Activated effector memory CD4-positive, alpha-beta T cell treated with anti-CD3 and anti-CD28 coated beads, Interleukin-2, amount 50 U/mL, for 16 hours (primary cell): Measurements from ENCODE around the gene HIRA.
"Not testable (repeated sequence)": the region's sequence is repeated elsewhere in the genome, so short reads cannot be mapped to it uniquely, and the experiment has no call there.

ENCODE experiments used
- DNase-seq: peaks from one replicate; pipeline ENCODE4 v3.0.0-alpha.2; 2020

HIRA gene

DNA sequence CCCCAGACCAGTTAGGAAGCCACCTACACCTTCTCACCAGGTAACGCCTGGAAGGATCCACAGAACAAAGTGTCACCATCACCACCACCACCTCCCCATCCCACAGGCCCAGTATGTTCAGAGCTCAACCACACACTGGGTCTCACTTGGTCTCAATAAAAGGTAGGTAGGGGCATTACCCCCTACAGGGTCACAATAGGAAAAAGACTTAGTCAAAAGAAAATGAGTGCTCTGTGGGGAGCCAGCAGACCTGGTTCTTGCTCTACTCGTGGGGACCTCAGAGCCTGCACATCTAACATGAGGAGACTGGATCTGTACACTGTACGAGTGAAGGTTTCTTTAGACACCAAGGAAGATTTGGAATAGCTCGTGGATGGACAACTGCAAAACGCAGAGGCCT, 49.3 kb downstream of the HIRA start:
- no peak for DNase-seq

DNA sequence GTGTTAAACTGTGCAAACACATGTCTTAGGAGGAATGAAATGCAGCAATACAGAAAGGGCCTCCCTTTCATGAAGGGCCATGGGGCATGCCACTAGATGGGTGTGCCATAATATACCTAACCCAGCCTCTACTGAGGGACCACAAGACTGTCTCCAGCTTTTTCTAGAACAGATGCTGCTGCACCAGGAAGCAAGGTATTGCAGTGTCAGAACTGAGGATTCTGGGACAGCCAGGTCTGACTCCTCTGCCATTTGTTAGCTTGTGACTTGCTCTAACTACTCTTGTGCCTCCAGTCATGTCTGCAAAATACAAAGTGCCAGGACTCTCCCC, 53.2 kb downstream of the HIRA start:
- no peak for DNase-seq

DNA sequence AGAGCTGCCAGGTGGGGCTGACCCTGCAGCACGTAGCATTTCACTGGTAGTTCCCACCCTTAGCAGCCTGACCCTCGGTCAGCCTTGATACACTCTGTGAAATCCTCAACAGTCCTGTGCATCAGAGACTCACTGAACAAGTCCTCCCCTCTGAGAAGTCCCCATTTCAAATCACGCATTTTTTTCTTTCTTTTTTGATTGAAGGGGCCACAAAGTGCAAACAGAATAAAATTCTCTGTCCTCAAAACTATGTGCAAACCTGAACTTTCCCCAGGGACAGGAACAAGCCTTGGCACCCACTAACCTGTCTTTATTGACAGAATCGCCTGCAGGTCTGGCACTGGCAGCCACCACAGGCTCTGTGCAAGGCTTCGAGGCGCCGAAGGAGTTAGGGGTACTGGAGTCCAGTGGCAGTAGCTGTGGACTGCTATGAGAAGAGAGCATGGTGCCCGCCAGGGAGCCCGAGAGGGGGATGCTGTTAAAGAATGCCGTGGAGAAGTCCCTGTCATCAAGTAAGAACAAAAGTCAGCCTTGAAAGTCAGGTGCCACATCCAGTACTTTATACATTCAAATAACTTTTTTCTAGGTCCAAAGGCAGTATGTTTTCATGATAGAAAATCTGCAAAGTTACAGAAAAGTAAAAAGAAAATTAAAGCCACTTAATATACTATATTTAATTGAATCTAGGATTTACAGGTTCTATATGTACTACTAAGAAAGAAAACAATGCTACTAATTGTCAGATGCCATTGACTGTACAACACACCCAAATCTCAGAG, 53.8 kb downstream of the HIRA start:
- DNase-seq = no peak

DNA sequence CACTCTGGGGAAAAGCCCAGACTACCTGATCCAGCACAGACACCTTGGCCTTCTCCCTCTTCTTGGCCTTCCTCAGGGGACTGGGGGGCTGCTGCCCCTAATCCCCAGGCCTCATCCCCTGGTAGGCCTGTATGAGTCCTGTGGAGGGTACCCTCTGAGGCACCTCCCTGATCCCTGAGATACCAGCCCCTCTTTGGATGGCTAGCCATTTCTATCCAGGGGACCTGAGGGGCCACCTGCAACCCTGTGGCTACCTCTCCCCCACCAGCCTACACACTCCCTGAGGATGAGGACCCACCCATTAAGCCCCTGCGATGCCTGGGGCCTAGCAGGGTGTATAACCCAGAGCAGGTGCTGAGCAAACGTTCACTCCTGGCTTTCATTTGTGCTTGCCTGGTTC, 54.6 kb downstream of the HIRA start:
- DNase-seq = no peak

DNA sequence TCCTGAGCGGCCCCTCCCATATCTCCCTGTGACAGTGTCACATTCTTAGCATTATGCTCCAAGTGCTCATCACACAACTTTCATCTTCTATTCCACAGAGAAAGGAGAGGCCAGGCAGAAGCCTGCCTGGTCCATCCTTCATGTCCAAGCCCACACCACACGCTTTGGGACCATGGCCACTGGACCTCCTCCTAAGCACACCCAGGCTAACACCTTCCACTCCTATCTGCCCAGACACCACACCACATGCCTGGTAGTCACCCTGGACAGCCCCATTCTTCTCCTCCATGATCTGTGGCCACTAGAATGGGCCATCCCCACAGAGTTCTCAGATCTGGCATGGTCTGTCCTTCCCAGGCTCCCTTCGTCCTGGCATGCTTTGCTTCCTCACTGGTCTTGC, 55.3 kb downstream of the HIRA start:
- no peak for DNase-seq

DNA sequence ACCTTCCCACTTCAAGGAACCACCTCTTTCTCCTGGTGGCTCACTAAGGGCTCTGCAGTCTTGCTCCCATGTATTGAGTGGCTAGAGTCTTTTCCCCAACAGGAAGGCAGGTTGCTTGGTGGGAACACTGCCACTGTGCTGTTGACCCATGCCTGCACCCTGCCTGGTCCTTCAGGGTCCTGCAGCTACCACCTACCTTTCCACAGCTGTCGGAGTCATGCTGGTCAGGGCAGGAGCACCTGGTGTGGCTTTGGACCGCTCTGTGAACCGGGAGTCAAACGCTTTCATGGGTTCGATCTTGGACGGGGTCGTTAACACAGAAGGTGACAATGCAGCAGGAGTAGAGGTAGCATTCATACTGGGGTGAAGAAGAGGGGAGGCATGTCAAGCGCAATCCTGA, 56.1 kb downstream of the HIRA start:
- no peak for DNase-seq

DNA sequence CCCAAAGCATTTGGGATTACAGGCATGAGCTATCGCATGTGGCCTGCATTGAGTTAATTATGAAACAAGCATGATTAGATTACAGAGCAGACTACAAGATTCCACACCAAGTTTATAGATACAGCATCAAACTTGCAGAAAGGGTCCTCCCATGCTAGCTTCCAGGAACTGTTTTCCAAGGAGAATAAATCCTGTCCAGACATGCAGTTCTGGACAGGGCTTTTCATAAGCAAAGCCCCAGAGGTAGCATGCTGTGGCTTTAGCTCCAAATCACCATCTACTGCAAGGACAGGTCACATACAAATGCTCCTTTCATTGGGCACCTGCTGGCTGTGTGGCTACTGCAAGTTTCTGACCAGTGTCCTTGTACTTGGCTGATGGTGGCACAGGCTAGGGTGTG, 57.1 kb downstream of the HIRA start:
- DNase-seq = no peak

DNA sequence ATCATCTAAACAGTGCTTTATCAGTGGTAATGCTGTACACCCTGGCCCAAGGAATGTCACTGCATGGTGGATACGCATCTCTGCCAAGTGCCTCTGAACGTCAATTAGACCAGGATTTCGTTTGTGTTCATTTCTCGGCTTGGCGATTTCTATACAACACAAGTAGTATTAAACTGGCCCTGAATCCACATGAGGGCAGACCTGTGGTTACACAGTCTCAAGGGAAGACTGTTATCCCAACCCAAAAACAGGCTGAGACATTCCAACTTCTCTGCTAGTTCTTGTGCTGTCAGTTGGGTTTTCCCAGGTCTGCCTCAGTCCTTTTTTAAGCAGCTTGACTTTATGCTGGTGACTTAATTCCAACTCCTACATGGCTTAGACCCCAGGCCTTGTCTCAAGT, 58.1 kb downstream of the HIRA start:
- no peak for DNase-seq

DNA sequence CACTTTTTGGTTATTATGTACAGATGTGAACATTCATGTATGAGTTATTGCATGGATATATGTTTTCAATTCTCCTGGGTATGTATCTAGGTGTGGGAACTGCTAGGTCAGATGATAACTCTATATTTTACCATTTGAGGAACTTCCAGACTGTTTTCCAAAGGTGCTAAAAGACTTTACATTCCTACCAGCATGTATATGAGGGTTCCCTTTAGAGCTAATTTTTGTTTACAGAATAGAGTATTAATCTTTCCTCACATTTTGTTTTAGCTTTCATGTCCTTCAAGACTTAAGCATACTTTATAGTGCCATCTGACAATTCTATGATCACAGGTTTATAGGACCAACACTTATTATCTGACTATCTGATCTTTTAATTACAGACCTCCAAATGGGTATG, 59.6 kb downstream of the HIRA start:
- no peak for DNase-seq

DNA sequence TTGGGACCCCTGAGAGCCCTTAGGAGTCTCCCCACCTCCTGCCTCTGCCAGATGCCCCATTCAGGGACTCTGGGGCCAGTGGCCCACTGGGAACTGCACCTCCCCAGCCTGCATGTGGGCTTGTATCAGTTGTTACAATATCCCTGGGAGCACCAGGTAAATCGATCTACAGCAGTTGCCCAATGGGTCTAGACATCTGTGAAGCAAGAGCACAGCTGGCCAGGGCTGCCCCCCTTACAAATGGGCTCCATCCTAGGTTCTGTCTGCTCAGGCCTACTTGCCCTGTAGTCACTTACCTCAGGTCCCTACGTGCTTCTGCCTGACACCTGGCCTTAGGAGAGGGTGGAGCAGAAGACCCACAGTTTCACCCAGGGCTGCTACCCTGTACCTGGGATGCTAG, 62.7 kb downstream of the HIRA start:
- DNase-seq = no peak

DNA sequence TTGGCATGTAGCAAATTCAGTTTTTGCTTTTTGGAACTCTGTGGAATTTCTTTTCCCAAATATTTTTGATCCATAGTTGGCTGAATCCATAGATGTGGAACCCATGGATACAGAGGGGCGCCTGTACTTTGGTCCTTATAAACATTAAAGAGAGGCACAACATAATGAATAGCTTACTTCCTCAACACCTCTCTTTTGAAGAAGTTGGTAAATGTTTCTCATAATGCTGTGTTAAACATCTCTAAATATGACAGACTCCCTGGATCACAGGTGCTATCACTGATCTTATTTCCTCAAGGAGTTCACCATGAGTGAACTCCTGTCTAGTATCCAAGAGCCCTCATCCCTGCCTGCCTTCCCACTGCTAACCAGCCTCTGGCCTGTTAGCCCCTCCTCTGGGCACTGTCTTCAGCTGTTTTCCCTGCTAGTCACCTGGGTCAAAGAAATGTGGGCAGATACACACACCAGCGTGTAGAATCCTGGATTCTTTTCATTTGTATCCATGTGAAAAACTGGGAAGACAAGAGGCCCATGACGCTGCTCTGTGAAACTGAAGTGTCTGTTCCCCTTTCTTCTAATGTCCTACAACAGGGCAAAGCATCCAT, 63.7 kb downstream of the HIRA start:
- DNase-seq = no peak

DNA sequence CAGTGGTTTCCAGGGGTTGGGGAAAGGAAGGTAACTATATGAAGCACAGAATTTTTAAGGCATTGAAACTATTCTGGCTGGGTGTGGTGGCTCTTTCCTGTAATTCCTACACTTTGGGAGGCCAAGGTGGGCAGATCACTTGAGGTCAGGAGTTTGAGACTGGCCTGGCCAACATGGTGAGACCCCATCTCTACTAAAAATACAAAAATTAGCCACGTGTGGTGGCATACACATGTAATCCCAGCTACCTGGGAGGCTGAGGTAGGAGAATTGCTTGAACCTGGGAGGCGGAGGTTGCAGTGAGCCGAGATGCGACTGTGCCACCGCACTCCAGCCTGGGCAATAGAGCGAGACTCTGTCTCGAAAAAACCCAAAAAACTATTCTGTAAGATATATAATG, 68.0 kb downstream of the HIRA start:
- DNase-seq = not testable (repeated sequence)

DNA sequence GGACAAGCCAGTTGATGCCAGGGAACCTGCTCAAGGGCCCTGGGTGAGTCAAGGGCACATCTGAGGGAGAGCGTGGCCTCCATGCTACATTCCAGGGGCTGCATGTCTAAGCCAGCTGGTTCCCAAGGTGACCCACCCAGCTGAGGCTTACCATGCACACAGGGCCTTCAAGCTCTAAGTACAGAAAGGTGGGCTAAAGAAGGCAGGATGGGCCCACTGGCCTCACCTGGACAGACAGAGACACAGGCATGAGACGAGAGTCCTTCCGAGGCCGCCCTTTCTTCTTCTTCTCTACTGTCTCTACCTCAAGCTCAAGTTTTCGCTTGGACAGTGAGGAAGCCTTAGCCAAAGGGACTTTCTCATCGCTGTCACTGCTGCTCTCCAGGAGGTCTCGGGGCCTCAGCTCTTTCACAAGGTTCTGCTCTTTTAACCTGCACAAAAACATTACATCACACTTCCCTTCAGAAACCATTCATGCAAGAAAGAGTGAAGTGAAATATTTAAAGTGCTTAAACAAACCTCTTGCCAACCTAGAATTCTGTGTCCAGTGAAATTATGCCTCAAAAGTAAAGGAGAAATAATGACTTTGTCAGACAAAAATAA, 69.9 kb downstream of the HIRA start:
- DNase-seq = no peak

DNA sequence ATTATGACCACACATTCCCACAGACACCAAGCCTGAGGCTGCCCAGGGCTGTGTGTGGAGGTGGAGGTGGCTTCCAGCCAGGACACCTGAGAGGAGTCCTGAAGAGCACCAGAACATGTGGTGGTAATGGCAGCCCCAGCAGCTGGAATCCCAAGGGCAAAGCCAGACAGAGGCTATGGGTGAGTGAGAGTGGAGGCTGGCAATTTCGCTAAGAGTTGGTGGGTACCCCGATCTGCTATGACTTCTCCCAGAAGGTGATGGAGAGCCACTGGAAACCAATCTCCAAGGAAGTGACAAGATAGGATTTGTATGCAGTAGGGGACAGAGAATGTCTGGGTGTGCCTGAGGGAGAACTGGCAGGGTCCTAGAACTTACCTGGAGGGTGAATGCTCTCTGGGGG, 70.7 kb downstream of the HIRA start:
- DNase-seq = no peak

DNA sequence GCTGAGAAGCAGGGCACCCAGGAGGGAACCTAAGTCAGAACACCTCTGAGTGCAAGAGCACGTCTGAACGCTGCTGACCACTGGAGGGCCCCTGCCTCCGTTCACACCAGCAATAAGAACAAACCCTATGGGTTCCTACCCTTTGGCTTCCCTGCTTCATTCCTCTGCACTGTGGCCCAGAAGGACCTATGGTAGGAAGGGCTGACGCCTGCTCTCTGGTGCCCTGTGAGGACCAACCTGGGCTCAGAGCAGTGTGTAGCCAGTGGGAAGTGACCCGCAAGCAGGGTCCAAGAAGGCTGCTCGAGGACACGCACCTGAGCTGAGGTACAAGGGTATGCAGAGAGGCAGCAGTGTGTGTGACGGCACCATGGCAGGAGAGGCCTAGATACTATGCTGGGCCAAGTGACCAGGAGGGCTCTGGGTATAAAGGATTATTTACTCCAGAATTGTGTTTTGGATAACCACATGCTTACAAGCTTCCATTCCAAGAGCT, 71.2 kb downstream of the HIRA start:
- no peak for DNase-seq

DNA sequence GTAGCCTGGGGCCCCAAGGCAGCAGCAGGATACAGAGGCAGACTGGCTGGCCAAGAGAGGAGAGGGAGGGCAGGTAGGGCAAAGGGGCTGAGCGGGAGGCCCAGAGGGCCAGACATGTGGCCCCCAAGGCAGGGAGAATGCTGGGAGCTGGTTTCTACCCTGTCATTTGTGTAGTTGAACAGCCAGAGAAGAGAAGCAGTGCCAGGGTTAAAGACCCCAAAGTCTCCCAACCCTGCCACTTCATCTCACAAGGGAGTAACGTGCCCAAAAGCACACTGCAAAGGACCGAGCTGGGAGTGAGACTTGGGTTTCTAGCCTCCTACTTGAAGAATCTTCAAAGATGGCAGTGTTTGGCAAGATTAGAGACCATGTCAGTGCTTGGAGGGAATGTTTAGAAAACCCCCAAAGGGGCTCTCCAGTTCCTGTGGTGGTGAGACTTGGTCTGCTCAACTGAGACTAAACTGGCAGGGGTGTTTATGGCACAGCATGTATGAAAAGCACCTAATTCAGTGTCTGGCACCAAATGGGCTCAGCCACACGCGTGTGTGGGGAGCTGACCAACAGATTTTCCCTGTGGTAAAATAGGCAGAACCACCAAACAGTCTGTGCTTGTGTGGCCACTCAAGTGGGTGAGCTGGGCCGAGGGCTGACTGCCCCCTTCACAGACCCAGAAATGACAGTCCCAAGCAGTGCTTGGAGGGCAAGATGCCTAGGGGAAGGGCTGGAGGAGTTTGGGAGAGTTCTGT, 71.8 kb downstream of the HIRA start:
- DNase-seq = no peak

DNA sequence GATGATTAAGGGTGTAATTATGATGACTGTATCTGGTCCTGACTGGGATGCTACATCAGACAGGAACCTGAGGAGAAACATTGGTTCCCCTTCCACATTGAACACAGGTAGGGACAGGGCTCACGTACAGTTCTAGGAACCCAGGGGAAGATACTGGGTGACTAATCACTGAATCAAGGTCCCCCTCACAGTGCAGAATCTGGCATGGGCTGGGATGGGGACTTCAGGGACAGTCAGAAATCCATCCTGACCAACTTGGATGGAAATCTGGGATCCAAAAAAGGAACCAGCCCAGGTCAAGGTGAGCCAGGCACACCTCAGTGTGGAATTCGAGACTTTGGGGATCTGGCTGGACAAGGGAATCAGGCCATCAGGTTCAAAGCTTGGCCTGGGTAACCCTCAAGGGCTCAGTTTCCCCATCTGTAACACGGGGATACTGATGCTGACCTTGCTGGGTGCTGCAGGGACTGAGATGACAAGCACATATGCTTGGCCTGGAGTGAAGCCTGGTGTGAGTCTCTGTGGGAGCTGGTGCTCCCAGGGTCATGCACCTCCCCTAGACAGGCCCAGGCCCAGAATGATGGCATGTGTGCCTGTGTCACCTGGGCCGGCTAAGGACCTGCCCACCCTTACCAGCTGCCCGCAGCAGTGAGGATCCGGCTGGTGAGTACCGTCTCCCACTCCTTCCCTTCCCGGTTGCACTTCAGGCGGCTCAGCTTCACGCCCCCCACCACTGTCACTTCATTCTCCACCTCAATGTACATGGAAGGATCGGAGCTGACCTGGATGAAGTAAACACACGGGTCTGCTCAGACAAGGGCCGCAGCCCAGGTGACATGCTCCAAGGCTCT, 72.6 kb downstream of the HIRA start:
- no peak for DNase-seq

DNA sequence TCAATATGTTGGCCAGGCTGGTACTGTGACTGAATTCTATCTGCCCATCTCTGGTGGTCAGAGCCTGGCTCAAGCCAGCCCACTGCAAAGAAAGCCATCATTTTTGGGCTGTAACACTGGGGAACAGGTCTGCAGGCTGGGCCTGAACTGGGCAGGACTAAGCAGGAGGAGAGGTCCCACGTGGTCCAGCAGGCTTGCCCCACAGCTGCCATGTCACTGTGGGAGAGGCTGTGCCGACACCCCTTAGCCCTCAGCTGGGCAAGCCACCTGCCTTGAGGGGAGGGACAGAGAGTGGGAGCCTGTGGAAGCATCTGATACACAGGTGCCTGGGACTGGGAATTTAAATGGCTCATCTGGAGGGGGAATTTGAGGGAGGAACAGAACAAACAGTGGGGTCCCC, 73.3 kb downstream of the HIRA start:
- no peak for DNase-seq

DNA sequence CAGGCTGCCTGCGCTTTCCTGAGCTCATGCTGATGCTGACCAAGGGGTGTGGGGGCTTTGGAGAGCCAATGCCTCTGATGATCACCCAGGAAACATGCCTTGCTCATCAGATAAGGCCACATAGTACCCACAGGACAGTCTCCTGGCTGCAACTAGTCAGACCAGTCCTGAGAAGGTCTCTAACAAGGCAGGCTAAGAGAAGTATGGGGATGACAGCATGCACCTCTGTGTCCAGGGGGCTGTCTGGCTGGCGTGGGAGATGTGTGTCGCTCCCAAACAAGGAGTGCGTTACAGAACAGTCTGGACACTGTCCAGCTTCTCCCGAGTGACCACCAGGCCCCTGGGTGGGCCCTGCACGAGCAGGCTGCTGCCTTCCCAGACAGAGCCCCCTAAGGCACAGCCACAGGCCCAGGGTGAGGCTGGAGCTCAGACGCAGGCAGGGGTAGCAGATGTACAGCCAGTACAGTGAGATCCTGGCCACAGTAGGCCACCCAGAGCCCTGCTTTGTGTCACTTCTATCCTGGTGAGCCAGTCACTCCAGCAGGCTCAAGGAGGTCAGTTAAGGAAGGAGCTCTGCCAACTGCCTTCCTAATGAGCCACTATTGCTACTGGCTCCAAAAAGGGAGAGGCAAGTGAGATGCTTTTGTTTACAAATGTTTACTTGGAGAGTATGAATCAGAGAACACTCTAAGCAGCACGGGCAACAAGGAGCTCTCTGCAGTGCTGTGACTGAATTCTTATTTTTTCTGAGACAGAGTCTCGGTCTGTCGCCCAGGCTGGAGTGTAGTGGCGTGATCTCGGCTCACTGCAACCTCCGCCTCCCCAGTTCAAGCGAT, 74.0 kb downstream of the HIRA start:
- no peak for DNase-seq

DNA sequence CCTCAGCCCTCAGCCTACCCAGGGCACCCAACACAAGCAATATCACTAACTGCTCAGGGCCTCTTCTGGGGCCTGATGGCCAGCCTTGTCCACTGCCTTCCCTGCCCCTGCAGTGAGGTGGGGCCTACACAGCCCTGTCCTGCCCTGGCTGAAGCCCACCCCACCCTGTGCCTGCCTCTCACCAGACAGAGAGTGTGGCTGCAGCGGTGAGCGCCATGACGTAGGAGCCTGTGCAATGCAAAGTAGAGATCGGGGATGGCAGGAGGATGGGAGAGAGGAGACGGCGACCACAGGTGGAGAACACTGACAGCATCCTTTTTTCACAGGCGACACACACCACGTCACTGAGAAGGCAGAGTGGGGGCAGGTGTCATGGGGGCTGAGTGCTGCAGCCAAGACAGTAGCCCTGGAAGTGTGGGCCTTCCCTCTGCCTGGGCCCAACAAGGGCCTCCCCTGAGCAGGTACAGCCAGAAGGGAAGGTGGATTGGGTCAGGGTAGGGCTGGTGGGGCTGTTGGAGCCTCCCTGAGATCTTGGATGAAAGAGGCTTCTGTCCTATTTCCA, 74.7 kb downstream of the HIRA start:
- DNase-seq = no peak

DNA sequence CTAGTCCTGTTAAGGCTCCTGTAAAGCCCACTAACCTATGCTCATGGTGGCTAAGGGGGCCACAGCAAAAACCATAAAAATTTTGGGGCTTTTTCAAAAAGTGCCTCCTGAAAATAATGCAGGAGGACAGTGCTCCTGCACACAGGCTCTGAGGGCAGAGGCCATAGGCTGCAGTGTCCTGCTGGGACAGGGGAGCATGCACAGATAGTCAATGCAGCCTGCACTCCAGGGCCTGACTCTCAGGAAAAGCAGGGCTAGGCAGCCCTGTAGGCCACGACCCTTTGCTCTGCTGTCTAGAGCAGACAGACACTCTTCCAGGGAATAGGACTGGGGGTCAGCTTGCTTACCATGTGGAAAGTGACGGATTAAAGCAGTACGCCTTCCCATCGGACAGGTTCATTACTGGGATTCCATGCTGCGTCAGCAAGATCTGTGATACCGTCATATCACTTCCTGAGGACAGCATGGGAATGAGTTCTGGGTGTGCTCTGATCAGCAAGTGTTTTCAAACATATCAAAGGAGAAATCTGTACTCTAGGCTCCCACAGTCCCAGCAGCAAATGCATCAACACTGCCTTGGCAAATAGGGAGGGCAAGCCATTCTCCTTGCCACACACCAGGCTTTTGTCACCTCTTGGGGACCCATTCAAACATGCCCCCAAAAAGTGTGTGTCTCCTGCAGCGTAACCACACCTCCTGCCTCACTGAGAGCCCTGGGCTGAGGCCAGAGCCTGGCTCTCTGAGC, 75.9 kb downstream of the HIRA start:
- no peak for DNase-seq
